ENCODE measurements around the gene ZFYVE27. TPM values are rescaled to one million over a fixed set of nuclear protein-coding genes. Genes with fewer than 3 reads are reported as not detected.

The ZFYVE27 gene
- total RNA-seq, 4 donors from 2014 or later = 61.1 to 121 (median 89.3) TPM

GRCh38 chr10:97718659-97719142 is 18.2 kb upstream of the ZFYVE27 start:
- H3K27ac ChIP-seq = peak overlapping the region in 3 of 4 donors; percentile 54 to 89 (median 59)
- no peaks in the 10 kb centered on the region for H3K36me3 ChIP-seq
- H3K4me3 ChIP-seq = no peak overlapping the region
- no peaks in the 10 kb centered on the region for H3K27me3 ChIP-seq
- TF ChIP-seq CTCF (IDR thresholded peaks at IDR 0.05) (no peak), POLR2A (IDR thresholded peaks at IDR 0.05) (peak in 1 of 2 donors; percentile 69)
- H3K4me1 ChIP-seq = peaks cover 0 to 37% (median 7%) of the 10 kb centered on the region in 4 donors
- H3K9me3 ChIP-seq = no peaks in the 10 kb centered on the region
- peak in 2 of 3 donors; percentile 88 to 93 for DNase-seq

- Histone ChIP-seq H3K9me3 (no peaks in the 10 kb centered on the region), H3K27me3 (no peaks in the 10 kb centered on the region), H3K27ac (peak overlapping the region in 3 of 4 donors; percentile 36 to 89 (median 54)), H3K4me3 (no peak overlapping the region), H3K36me3 (no peaks in the 10 kb centered on the region), H3K4me1 (peaks cover 0 to 44% (median 3%) of the 10 kb centered on the region in 4 donors)
- TF ChIP-seq POLR2A (IDR thresholded peaks at IDR 0.05) = no peak
- no peak for TF ChIP-seq CTCF (IDR thresholded peaks at IDR 0.05)
- no peak for DNase-seq
Measured at GRCh38 chr10:97719602-97720001, 17.3 kb upstream of the ZFYVE27 start.

GRCh38 chr10:97721871-97722780 is 14.8 kb upstream of the ZFYVE27 start:
- no peak overlapping the region for H3K4me3 ChIP-seq
- peaks cover 0 to 53% (median 3%) of the 10 kb centered on the region in 4 donors for H3K4me1 ChIP-seq
- no peaks in the 10 kb centered on the region for H3K9me3 ChIP-seq
- no peaks in the 10 kb centered on the region for H3K36me3 ChIP-seq
- H3K27me3 ChIP-seq = no peaks in the 10 kb centered on the region
- peak in 2 of 3 donors; percentile 75 to 84 for DNase-seq
- peak overlapping the region in 3 of 4 donors; percentile 4 to 66 (median 48) for H3K27ac ChIP-seq
- TF ChIP-seq POLR2A (IDR thresholded peaks at IDR 0.05) (peak in 1 of 2 donors; percentile 19), CTCF (IDR thresholded peaks at IDR 0.05) (no peak)

GRCh38 chr10:97723001-97723400 is 13.9 kb upstream of the ZFYVE27 start:
- H3K27ac ChIP-seq = no peak overlapping the region
- H3K4me1 ChIP-seq = peaks cover 0 to 48% (median 2%) of the 10 kb centered on the region in 4 donors

More at GRCh38 chr10:97723001-97723400, 13.9 kb upstream of the ZFYVE27 start:
- Histone ChIP-seq H3K36me3 (no peaks in the 10 kb centered on the region), H3K9me3 (no peaks in the 10 kb centered on the region), H3K4me3 (no peak overlapping the region), H3K27me3 (no peaks in the 10 kb centered on the region)
- TF ChIP-seq POLR2A (IDR thresholded peaks at IDR 0.05) (no peak), CTCF (IDR thresholded peaks at IDR 0.05) (no peak)
- DNase-seq = no peak

All from Peyer's patch (tissue), 4 donors.